IPS-20b (cell line): ENCODE measurements around the gene DAB1.

ENCODE experiments used
- H3K27ac ChIP-seq: one replicate; pipeline ENCODE4 v1.5.1; 2013; ENCODE audit warnings: low read length
- H3K27me3 ChIP-seq: 2 replicates; pipeline ENCODE4 v1.6.1; 2013; ENCODE audit warnings: mild to moderate bottlenecking, low read length, inconsistent platforms; ENCODE audit not compliant: insufficient read depth
- H3K36me3 ChIP-seq: 2 replicates; pipeline ENCODE4 v1.6.1; 2013; ENCODE audit warnings: low read depth, mild to moderate bottlenecking, inconsistent platforms, low read length, moderate library complexity; ENCODE audit not compliant: insufficient read depth
- H3K4me1 ChIP-seq: 2 replicates; pipeline ENCODE4 v1.6.1; 2013; ENCODE audit warnings: mild to moderate bottlenecking, control low read depth, inconsistent platforms, low read length, moderate library complexity; ENCODE audit not compliant: insufficient read depth
- H3K4me3 ChIP-seq: 2 replicates; pipeline ENCODE4 v1.5.1; 2013; ENCODE audit warnings: mild to moderate bottlenecking, low read length, inconsistent platforms
- H3K9ac ChIP-seq: 2 replicates; pipeline ENCODE4 v1.6.1; 2013; ENCODE audit warnings: low read depth, mild to moderate bottlenecking, inconsistent platforms, low read length, moderate library complexity
- H3K9me3 ChIP-seq: 2 replicates; pipeline ENCODE4 v1.6.1; 2013; ENCODE audit warnings: mild to moderate bottlenecking, low read depth, low read length, inconsistent platforms; ENCODE audit not compliant: insufficient read depth

The DAB1 gene

GRCh38 chr1:57407928-57408327 is 15.9 kb downstream of the DAB1 start:
- Histone ChIP-seq H3K36me3 (no peaks in the 10 kb centered on the region), H3K9me3 (peaks cover 4% of the 10 kb centered on the region; the same call in 1 of the 2 replicates), H3K9ac (no peak overlapping the region), H3K27ac (no peak overlapping the region), H3K27me3 (no peaks in the 10 kb centered on the region), H3K4me1 (peaks cover 19% of the 10 kb centered on the region), H3K4me3 (no peak overlapping the region)

GRCh38 chr1:57406428-57406970 is 17.4 kb downstream of the DAB1 start:
- Histone ChIP-seq H3K4me3 (no peak overlapping the region), H3K9me3 (no peaks in the 10 kb centered on the region), H3K27me3 (no peaks in the 10 kb centered on the region), H3K36me3 (no peaks in the 10 kb centered on the region), H3K27ac (no peak overlapping the region), H3K4me1 (peaks cover 20% of the 10 kb centered on the region), H3K9ac (no peak overlapping the region)

- H3K9ac ChIP-seq = no peak overlapping the region
- H3K36me3 ChIP-seq = no peaks in the 10 kb centered on the region
- no peaks in the 10 kb centered on the region for H3K27me3 ChIP-seq
- H3K27ac ChIP-seq = no peak overlapping the region
- peaks cover 7% of the 10 kb centered on the region for H3K4me1 ChIP-seq
- H3K4me3 ChIP-seq = no peak overlapping the region
- H3K9me3 ChIP-seq = no peaks in the 10 kb centered on the region
Observed at GRCh38 chr1:57404884-57405283, 19.0 kb downstream of the DAB1 start.

- no peaks in the 10 kb centered on the region for H3K27me3 ChIP-seq
- no peak overlapping the region for H3K27ac ChIP-seq
- no peak overlapping the region for H3K9ac ChIP-seq
- no peak overlapping the region for H3K4me3 ChIP-seq
- H3K9me3 ChIP-seq = no peaks in the 10 kb centered on the region
- peaks cover 4% of the 10 kb centered on the region; the same call in 1 of the 2 replicates for H3K4me1 ChIP-seq
- no peaks in the 10 kb centered on the region for H3K36me3 ChIP-seq
Observed at GRCh38 chr1:57403201-57403600, 20.7 kb downstream of the DAB1 start.

- Histone ChIP-seq H3K27me3 (no peaks in the 10 kb centered on the region), H3K9me3 (no peaks in the 10 kb centered on the region), H3K27ac (no peak overlapping the region), H3K4me1 (peaks cover 9% of the 10 kb centered on the region; the same call in 1 of the 2 replicates), H3K36me3 (no peaks in the 10 kb centered on the region), H3K9ac (no peak overlapping the region), H3K4me3 (no peak overlapping the region)
Observed at GRCh38 chr1:57401671-57402070, 22.2 kb downstream of the DAB1 start.

GRCh38 chr1:57400048-57400447 is 23.8 kb downstream of the DAB1 start:
- H3K36me3 ChIP-seq = no peaks in the 10 kb centered on the region
- no peak overlapping the region for H3K4me3 ChIP-seq
- H3K27me3 ChIP-seq = no peaks in the 10 kb centered on the region
- no peak overlapping the region for H3K27ac ChIP-seq
- no peak overlapping the region for H3K9ac ChIP-seq
- no peaks in the 10 kb centered on the region for H3K9me3 ChIP-seq
- peaks cover 12% of the 10 kb centered on the region; the same call in 1 of the 2 replicates for H3K4me1 ChIP-seq

GRCh38 chr1:57393058-57393584 is 30.7 kb downstream of the DAB1 start:
- H3K9ac ChIP-seq = no peak overlapping the region
- peaks cover 12% of the 10 kb centered on the region; the same call in 1 of the 2 replicates for H3K4me1 ChIP-seq
- no peaks in the 10 kb centered on the region for H3K9me3 ChIP-seq
- H3K4me3 ChIP-seq = no peak overlapping the region
- H3K27ac ChIP-seq = no peak overlapping the region
- no peaks in the 10 kb centered on the region for H3K36me3 ChIP-seq
- no peaks in the 10 kb centered on the region for H3K27me3 ChIP-seq

GRCh38 chr1:57385336-57385735 is 38.5 kb downstream of the DAB1 start:
- Histone ChIP-seq H3K9ac (no peak overlapping the region), H3K4me3 (no peak overlapping the region), H3K27me3 (no peaks in the 10 kb centered on the region), H3K36me3 (no peaks in the 10 kb centered on the region), H3K4me1 (peaks cover 8% of the 10 kb centered on the region; the same call in 1 of the 2 replicates), H3K9me3 (no peaks in the 10 kb centered on the region), H3K27ac (no peak overlapping the region)

GRCh38 chr1:57384901-57385300 is 39.0 kb downstream of the DAB1 start:
- Histone ChIP-seq H3K4me3 (no peak overlapping the region), H3K9me3 (no peaks in the 10 kb centered on the region), H3K36me3 (no peaks in the 10 kb centered on the region), H3K4me1 (peaks cover 8% of the 10 kb centered on the region; the same call in 1 of the 2 replicates), H3K27me3 (no peaks in the 10 kb centered on the region), H3K9ac (no peak overlapping the region), H3K27ac (no peak overlapping the region)

GRCh38 chr1:57384284-57384683 is 39.6 kb downstream of the DAB1 start:
- Histone ChIP-seq H3K9ac (no peak overlapping the region), H3K4me3 (no peak overlapping the region), H3K36me3 (no peaks in the 10 kb centered on the region), H3K27ac (no peak overlapping the region), H3K27me3 (no peaks in the 10 kb centered on the region), H3K9me3 (no peaks in the 10 kb centered on the region), H3K4me1 (peaks cover 8% of the 10 kb centered on the region; the same call in 1 of the 2 replicates)

- Histone ChIP-seq H3K9me3 (no peaks in the 10 kb centered on the region), H3K36me3 (no peaks in the 10 kb centered on the region), H3K4me3 (no peak overlapping the region), H3K27ac (no peak overlapping the region), H3K9ac (no peak overlapping the region), H3K4me1 (peaks cover 10% of the 10 kb centered on the region; the same call in 1 of the 2 replicates), H3K27me3 (no peaks in the 10 kb centered on the region)
Observed at GRCh38 chr1:57381871-57382270, 42.0 kb downstream of the DAB1 start.

GRCh38 chr1:57381426-57381825 is 42.4 kb downstream of the DAB1 start:
- no peaks in the 10 kb centered on the region for H3K27me3 ChIP-seq
- no peak overlapping the region for H3K9ac ChIP-seq
- H3K27ac ChIP-seq = no peak overlapping the region
- H3K9me3 ChIP-seq = no peaks in the 10 kb centered on the region
- H3K4me3 ChIP-seq = no peak overlapping the region
- H3K36me3 ChIP-seq = no peaks in the 10 kb centered on the region
- H3K4me1 ChIP-seq = peaks cover 10% of the 10 kb centered on the region; the same call in 1 of the 2 replicates
